AG10803 (cell line): ENCODE measurements around the gene DGLUCY.
A peak's percentile ranks its signal among the peaks of the same experiment; 100 is the strongest.
"Not testable (repeated sequence)": the region's sequence is repeated elsewhere in the genome, so short reads cannot be mapped to it uniquely, and the experiment has no call there.

ENCODE experiments used
- DNase-seq: peaks from one replicate; pipeline ENCODE4 v3.0.0; 2010; ENCODE audit warnings: low read depth
- H3K4me3 ChIP-seq: 2 replicates; pipeline ENCODE4 v1.5.1; 2011; ENCODE audit warnings: mild to moderate bottlenecking, low read length, control low read depth
- TF ChIP-seq, protein P1 (sequence below): conservative IDR thresholded peaks from 2 replicates; pipeline ENCODE4 v1.5.1; 2011; ENCODE audit warnings: mild to moderate bottlenecking, low read length, control low read depth, inconsistent platforms

The DGLUCY gene

DNA sequence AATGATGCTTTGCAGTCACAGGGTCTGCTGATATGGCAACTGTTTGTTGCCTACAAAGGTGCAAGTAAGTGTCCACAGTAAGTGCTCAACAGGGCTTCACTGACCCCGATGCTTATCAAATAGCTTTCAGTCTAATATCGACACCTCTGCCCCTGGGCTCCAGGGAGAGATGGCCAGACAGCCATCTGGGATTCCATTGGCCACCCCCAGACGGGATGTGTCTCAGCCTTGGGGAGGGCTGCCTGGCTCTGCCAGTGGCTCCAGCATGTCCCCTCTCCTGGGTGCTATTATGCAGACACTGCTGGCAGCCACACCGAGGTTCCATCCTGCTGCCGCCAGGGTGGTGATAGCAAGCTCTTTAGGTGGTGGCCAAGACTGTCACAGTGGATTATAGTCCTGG lies 57.4 kb downstream of the DGLUCY start:
- TF ChIP-seq, protein P1, sequence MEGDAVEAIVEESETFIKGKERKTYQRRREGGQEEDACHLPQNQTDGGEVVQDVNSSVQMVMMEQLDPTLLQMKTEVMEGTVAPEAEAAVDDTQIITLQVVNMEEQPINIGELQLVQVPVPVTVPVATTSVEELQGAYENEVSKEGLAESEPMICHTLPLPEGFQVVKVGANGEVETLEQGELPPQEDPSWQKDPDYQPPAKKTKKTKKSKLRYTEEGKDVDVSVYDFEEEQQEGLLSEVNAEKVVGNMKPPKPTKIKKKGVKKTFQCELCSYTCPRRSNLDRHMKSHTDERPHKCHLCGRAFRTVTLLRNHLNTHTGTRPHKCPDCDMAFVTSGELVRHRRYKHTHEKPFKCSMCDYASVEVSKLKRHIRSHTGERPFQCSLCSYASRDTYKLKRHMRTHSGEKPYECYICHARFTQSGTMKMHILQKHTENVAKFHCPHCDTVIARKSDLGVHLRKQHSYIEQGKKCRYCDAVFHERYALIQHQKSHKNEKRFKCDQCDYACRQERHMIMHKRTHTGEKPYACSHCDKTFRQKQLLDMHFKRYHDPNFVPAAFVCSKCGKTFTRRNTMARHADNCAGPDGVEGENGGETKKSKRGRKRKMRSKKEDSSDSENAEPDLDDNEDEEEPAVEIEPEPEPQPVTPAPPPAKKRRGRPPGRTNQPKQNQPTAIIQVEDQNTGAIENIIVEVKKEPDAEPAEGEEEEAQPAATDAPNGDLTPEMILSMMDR, result no peak
- DNase-seq, result no peak
- no peak overlapping the region for H3K4me3 ChIP-seq

DNA sequence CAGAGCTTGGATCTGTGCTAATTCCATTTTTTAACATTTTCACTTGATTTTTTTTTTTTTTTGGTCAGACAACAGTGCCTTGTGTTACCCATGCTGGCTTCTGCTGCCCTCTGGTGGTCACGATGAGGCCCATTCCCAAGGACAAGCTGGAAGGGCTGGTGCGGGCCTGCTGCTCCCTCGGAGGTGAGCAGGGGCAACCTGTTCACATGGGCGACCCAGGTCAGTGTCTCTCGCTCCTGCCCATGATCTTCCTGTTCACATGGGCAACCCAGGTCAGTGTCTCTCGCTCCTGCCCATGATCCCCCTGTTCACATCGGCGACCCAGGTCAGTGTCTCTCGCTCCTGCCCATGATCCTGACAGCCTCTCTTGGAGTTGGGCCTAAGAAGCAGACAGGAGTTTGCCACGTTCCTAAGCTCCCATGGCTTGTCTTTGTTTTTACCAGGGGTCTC lies 59.4 kb downstream of the DGLUCY start:
- TF ChIP-seq, protein P1, result peak; percentile 97
- H3K4me3 ChIP-seq, result no peak overlapping the region
- DNase-seq, result peak; percentile 81

DNA sequence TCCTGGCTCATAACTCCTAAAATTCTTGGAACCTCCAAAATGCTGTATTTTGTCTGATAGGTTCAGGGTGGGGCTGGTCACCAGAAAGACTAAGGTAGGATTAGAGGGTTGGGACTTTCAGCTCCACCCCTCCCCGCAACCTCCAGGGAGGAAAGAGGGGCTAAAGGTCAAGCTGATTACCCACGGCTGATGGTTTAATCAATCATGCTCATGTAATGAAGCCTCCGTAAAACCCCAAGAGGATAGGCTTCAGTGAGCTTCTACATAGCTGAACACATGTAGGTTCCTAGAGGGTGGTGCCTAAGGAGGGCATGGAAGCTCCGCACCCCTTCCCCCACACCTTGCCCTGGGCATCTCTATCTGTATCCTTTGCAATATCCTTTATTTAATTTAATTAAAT lies 60.0 kb downstream of the DGLUCY start:
- no peak for DNase-seq
- TF ChIP-seq, protein P1, result no peak
- H3K4me3 ChIP-seq, result no peak overlapping the region

DNA sequence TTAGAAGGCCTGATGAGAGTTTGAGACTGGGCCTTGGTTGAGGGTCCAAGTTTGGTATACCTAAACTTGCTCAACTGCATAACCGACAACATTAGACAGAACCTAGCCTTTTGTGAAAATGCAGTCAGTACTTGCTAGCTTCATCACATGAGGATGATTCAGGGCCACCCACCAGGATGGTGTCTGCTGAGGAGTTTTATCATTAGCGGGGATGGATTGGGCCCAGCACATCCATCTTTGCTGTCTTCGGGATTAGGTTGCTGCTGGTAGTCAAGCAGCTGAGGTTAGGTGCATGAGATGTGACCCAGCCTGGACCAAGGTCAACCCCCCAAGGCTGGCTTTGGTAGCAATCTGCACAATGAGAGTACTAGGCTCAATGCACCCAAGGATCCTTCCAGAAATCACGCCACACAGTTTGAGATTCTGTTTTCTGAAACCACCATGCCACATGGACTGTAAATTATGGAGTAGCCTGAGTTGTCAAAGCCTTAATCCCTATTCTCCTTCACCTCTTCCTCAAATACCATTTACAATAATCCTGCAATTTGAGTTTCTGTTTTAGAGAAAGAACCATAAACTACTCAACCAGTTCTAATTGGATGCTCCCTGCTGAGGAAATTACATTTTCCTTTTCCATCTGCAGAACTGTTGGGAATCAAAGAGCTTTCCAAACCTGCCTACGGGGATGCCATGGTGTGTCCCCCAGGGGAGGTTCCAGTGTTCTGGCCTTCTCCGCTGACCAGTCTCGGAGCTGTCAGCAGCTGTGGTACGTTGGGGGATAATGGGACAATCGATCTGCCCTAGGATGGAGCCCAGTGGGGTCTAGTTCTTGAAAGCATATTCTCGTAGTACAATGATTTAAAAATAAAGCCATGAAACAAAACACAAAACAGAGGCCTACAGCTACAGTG lies 61.7 kb downstream of the DGLUCY start:
- TF ChIP-seq, protein P1, result no peak

DNA sequence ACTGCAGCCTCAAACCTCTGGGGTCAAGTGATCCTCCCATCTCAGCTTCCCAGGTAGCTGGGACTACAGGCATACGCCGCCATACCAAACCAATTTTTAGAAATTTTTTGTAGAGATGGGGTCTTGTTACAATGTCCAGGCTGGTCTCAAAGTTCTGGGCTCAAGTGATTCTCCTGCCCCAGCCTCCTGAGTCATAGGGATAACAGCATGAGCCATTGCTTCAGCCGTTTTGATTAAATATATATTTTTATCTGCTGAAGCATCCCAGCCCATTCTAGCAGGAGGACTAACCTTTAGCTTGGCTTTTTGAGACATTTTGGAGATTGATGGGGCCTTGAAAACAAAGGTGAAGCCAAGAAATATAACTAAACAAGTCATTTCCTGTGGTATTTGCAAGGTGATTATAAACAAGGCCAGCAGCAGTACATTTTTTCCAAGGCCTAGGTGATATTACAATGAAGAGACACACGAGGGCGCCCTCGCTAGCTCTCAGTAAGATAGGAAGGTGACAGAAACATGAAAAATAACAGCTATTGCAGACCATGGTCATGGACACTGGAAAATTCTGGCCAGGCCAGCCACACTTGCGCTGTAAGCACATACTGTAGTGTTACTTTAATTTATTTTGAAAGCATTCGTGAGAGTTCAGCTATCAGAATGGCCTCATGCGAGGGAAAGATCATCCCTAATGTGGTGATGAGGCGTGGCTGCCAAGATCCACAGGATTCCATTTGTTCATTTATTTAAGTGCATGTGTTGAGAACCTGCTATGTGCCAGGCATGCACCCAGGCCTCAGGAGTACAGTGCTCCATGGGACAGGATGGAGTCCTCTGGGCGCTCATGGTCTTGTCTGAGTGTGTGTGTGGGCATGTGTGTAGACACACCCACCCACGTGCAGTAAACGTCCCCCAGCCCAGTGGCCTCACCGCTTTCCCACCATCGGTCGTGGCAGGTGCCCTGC lies 63.5 kb downstream of the DGLUCY start:
- TF ChIP-seq, protein P1, result peak; percentile 88

More for the DNA sequence above, 61.7 kb downstream of the DGLUCY start:
- no peak for DNase-seq
- H3K4me3 ChIP-seq, result no peak overlapping the region

DNA sequence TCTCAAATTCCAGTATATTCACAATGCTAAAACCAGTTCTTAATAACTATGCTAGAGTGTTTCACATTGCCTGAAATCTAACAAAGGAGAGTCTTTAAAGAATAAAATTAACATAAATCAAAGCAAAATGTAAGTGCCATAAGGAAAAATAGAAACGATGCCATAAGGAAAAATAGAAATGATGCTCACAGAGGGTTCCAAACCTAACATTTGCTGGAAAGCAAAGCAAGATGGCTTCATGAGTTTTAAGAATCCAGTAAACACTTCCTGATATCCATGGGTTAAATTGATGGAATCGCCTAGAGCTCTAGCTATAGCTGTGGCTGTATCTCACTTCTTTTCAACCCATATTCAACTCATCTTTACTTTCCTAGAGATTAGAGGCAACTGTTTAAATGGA lies 66.7 kb downstream of the DGLUCY start:
- no peak overlapping the region for H3K4me3 ChIP-seq
- DNase-seq, result no peak
- TF ChIP-seq, protein P1, result no peak

More for the DNA sequence above, 63.5 kb downstream of the DGLUCY start:
- DNase-seq, result peak; percentile 72
- H3K4me3 ChIP-seq, result no peak overlapping the region

DNA sequence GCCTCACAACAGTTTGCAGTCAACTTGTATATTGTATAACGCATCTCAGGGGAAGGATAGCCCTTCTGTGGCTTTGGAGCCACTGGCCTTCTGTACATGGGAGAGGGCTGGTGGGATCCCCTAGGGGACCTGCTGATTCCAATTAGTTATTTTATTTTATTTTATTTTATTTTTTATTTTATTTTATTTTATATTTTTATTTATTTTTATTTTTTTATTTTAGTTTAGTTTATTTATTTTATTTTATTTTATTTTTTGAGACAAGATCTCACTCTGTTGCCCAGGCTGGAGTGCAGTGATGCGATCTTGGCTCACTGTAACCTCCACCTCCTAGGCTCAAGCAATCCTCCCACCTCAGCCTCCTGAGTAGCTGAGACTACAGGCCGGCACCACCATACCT lies 68.9 kb downstream of the DGLUCY start:
- H3K4me3 ChIP-seq, DNase-seq: not testable (repeated sequence)
